ENCODE data around the gene MPPED2. TPM values are rescaled to one million over a fixed set of nuclear protein-coding genes. Genes with fewer than 3 reads are reported as not detected.
A peak's percentile ranks its signal among the peaks of the same experiment; 100 is the strongest.

MPPED2 gene
- total and polyA plus RNA-seq, 10 of the 15 experiments (the other 5 are each of a cell fraction or from before 2014, with no cell fraction given), result not detected

- no peaks in the 10 kb centered on the region for H3K79me2 ChIP-seq (ENCODE audit: control insufficient read depth, insufficient read depth, low read length)
- ATAC-seq (peak; percentile 34; the same call in 2 of the 3 replicates), DNase-seq (ENCODE audit: low read depth, low spot score) (no peak), FAIRE-seq (no peak)
- H2AFZ ChIP-seq (ENCODE audit: control insufficient read depth, low read depth, low read length), result no peak overlapping the region
- no peaks in the 10 kb centered on the region for H4K20me1 ChIP-seq (ENCODE audit: control insufficient read depth, insufficient read depth)
- ChIA-PET POLR2A (no interaction called here), CTCF (interaction anchor here (1.0 kb wide), 1 partner anchor 21 kb away, joined by 4 read pairs; no protein-coding TSS in a partner anchor), SMC1A (ENCODE audit: uncharacterized antibody, unreplicated experiment) (interaction anchor here (1.4 to 2.0 kb wide), 3 partner anchors 9 to 22 kb away, joined by 3 to 6 read pairs (median 5); no protein-coding TSS in a partner anchor), RAD21 (ENCODE audit: unreplicated experiment) (no interaction called here)
- H3K9me3 ChIP-seq (replicated peaks; ENCODE audit: control insufficient read depth, insufficient read depth, low read length), result no peaks in the 10 kb centered on the region
- in situ Hi-C loops (cut with MboI), result no loop called here
- H3K36me3 ChIP-seq (ENCODE audit: control insufficient read depth in 2 of 2, insufficient read depth in 2 of 2, low read length in 1 of 2), result no peaks in the 10 kb centered on the region
- no peaks in the 10 kb centered on the region; a peak in 1 of 4 replicates for H3K27me3 ChIP-seq (replicated peaks in 1 of 2; ENCODE audit: control insufficient read depth in 2 of 2, insufficient read depth in 2 of 2, low read length in 1 of 2)
- no peak overlapping the region; the same call in 1 of the 2 replicates for H3K4me2 ChIP-seq (ENCODE audit: control insufficient read depth, insufficient read depth)
- H3K27ac ChIP-seq (ENCODE audit: control insufficient read depth, insufficient read depth), result no peak overlapping the region
- TF ChIP-seq RUNX3 (IDR thresholded peaks at IDR 0.05; ENCODE audit: low read length) (no peak), CBFB (IDR thresholded peaks at IDR 0.05; ENCODE audit: low read depth) (no peak), NR2F1 (conservative IDR thresholded peaks at IDR 0.05) (peak; percentile 51; the same call in 1 of the 2 replicates), MYB (IDR thresholded peaks at IDR 0.05; ENCODE audit: borderline replicate concordance, low read depth, low read length) (no peak), NRF1 (conservative IDR thresholded peaks at IDR 0.05; ENCODE audit: low read depth, low read length) (no peak), YBX1 (IDR thresholded peaks at IDR 0.05) (no peak), ZNF384 (IDR thresholded peaks at IDR 0.05; ENCODE audit: borderline replicate concordance, low read depth, low read length) (no peak), ZNF207 (IDR thresholded peaks at IDR 0.05; ENCODE audit: borderline replicate concordance) (no peak), ZSCAN29 (IDR thresholded peaks at IDR 0.05) (no peak), SP1 (IDR thresholded peaks at IDR 0.05; ENCODE audit: low read depth, low read length) (no peak), NFYB (IDR thresholded peaks at IDR 0.05; ENCODE audit: insufficient read depth, low read depth, low read length) (no peak), CEBPB (IDR thresholded peaks at IDR 0.05; ENCODE audit: borderline replicate concordance in 1 of 2, low read depth in 2 of 2, low read length in 2 of 2) (no peak), SPI1 (IDR thresholded peaks at IDR 0.05; ENCODE audit: borderline replicate concordance, insufficient read depth, low read depth, low read length) (peak; percentile 4; the same call in 1 of the 2 replicates), IKZF2 (IDR thresholded peaks at IDR 0.05) (no peak)
- no peak overlapping the region for H3K4me3 ChIP-seq
- intact Hi-C loops (cut with micrococcal nuclease; ENCODE audit: unreplicated experiment), result no loop called here
- WGBS (ENCODE audit: insufficient coverage, insufficient replicate concordance, low lambda C conversion rate, missing lambda C conversion rate), result 64% methylated on average over 3 of the region's 3 CpGs
- H3K4me1 ChIP-seq (ENCODE audit: control insufficient read depth, insufficient read depth, low read length), result peaks cover 5% of the 10 kb centered on the region; the same call in 1 of the 2 replicates
- BruUV-seq (replicated peaks), result no TSS peak
- no peak overlapping the region for H3K9ac ChIP-seq (ENCODE audit: control insufficient read depth, insufficient read depth, low read length)
Observed at GRCh38 chr11:30365793-30366517, 220.2 kb downstream of the MPPED2 start.

Data from GM12878 (cell line).